Body of pancreas (tissue), 4 donors: ENCODE data around the gene MAP3K20. TPM values are rescaled to one million over a fixed set of nuclear protein-coding genes. Genes with fewer than 3 reads are reported as not detected.

Source experiments
- ATAC-seq: fragments of 150-250 bp; one replicate; pipeline ENCODE4 v1.9.1; 2016
- DNase-seq, 4 donors: peaks; one replicate each; pipeline ENCODE4 v3.0.0-alpha.2; 2019
- H3K27ac ChIP-seq, 4 donors: fragments of 200-600 bp; sonication (generic); 1 replicate in 3 of 4; 2 replicates in 1 of 4; pipeline versions ENCODE4 v1.5.1 to v1.6.1; 2016 to 2019; ENCODE audit warnings: mild to moderate bottlenecking in 1 of 4, mixed read lengths in 1 of 4, moderate library complexity in 1 of 4
- H3K27me3 ChIP-seq, 2 donors: fragments of 200-600 bp; sonication (generic); one replicate each; pipeline ENCODE4 v1.6.0; 2016; ENCODE audit warnings: mild to moderate bottlenecking in 1 of 2
- H3K36me3 ChIP-seq, 2 donors: fragments of 200-600 bp; sonication (generic); replicated peaks in 1 of 2; 2 replicates each; pipeline ENCODE4 v1.5.1; 2016; ENCODE audit warnings: low read depth in 2 of 2; ENCODE audit not compliant: insufficient read depth in 1 of 2
- H3K4me1 ChIP-seq: fragments of 200-600 bp; sonication (generic); one replicate; pipeline ENCODE4 v1.6.0; 2016
- H3K4me3 ChIP-seq, 2 donors: fragments of 200-600 bp; sonication (generic); 1 replicate in 1 of 2; 2 replicates in 1 of 2; pipeline ENCODE4 v1.5.1; 2016 to 2019
- H3K9me3 ChIP-seq, 3 donors: fragments of 200-600 bp; sonication (generic); 1 replicate in 2 of 3; 2 replicates in 1 of 3; pipeline ENCODE4 v1.5.1; 2016
- CTCF ChIP-seq, 7 experiments: fragments of 450-650 bp in 4 of 7; fragments of 200-600 bp in 3 of 7; sonication (generic) in 3 of 7; IDR thresholded peaks; one replicate each; pipeline ENCODE4 v1.5.1; 2016 to 2019; ENCODE audit warnings: antibody characterized with exemption in 7 of 7
- POLR2A ChIP-seq, 3 donors: fragments of 450-650 bp; IDR thresholded peaks; one replicate each; pipeline ENCODE4 v1.6.1; 2016; ENCODE audit warnings: antibody characterized with exemption in 3 of 3, mild to moderate bottlenecking in 2 of 3
- WGBS, 2 donors: methylation state at CpG; one replicate each; pipeline ENCODE4 v1.1.5; 2017; 5-methylcytosine and 5-hydroxymethylcytosine counted together
- intact Hi-C: fragments of 100-400 bp; cut with DNase I; formaldehyde crosslinking; loops from one replicate; pipeline ENCODE4 v1.15.1; 2023
- total RNA-seq, 2 donors: library from RNA; depleted of rRNA; stranded (reverse); fragments of >200 nt; gene quantifications; one replicate each; pipeline ENCODE4 v1.1.0, GENCODE V29; 2016

Gene MAP3K20
- total RNA-seq, 2 donors from 2014 or later, result 11.5 to 18.7 TPM

GRCh38 chr2:173151671-173152401, 76.2 kb downstream of the MAP3K20 start:
- no peak for ATAC-seq
- WGBS, 2 donors, result 32 to 34% methylated on average over 3 of the region's 3 CpGs
- no peak overlapping the region for H3K27ac ChIP-seq
- H3K9me3 ChIP-seq, result no peaks in the 10 kb centered on the region
- intact Hi-C loops, result no loop called here
- H3K4me1 ChIP-seq, result peaks cover 6% of the 10 kb centered on the region
- no peaks in the 10 kb centered on the region for H3K36me3 ChIP-seq
- TF ChIP-seq POLR2A (IDR thresholded peaks at IDR 0.05), result no peak
- TF ChIP-seq CTCF (IDR thresholded peaks at IDR 0.05), result no peak
- no peak for DNase-seq
- H3K4me3 ChIP-seq, result no peak overlapping the region
- no peaks in the 10 kb centered on the region for H3K27me3 ChIP-seq

- H3K4me3 ChIP-seq, result no peak overlapping the region
- ATAC-seq (no peak), DNase-seq (no peak)
- intact Hi-C loops, result no loop called here
- no peak overlapping the region for H3K27ac ChIP-seq
- no peaks in the 10 kb centered on the region for H3K27me3 ChIP-seq
- TF ChIP-seq CTCF (IDR thresholded peaks at IDR 0.05) (no peak), POLR2A (IDR thresholded peaks at IDR 0.05) (no peak)
- H3K9me3 ChIP-seq, result no peaks in the 10 kb centered on the region
- WGBS, 2 donors, result 100% methylated on average over 1 of the region's 1 CpG
- peaks cover 6% of the 10 kb centered on the region for H3K4me1 ChIP-seq
- no peaks in the 10 kb centered on the region for H3K36me3 ChIP-seq
These were observed 77.7 kb downstream of the MAP3K20 start for GRCh38 chr2:173153301-173153885.

- intact Hi-C loops, result no loop called here
- no peak for ATAC-seq
- Histone ChIP-seq H3K27me3 (no peaks in the 10 kb centered on the region), H3K27ac (no peak overlapping the region), H3K4me1 (peaks cover 20% of the 10 kb centered on the region), H3K9me3 (no peaks in the 10 kb centered on the region), H3K36me3 (no peaks in the 10 kb centered on the region), H3K4me3 (no peak overlapping the region)
- TF ChIP-seq POLR2A (IDR thresholded peaks at IDR 0.05) (no peak), CTCF (IDR thresholded peaks at IDR 0.05) (no peak)
- 85 to 89% methylated on average over 3 of the region's 3 CpGs for WGBS, 2 donors
- no peak for DNase-seq
These were observed 82.1 kb downstream of the MAP3K20 start for GRCh38 chr2:173157676-173158293.

GRCh38 chr2:173159791-173160463, 84.3 kb downstream of the MAP3K20 start:
- no peaks in the 10 kb centered on the region for H3K36me3 ChIP-seq
- TF ChIP-seq POLR2A (IDR thresholded peaks at IDR 0.05) (no peak), CTCF (IDR thresholded peaks at IDR 0.05) (no peak)
- peaks cover 20% of the 10 kb centered on the region for H3K4me1 ChIP-seq
- peak overlapping the region in 2 of 4 donors; percentile 45 to 65 for H3K27ac ChIP-seq
- 22 to 24% methylated on average over 1 of the region's 1 CpG for WGBS, 2 donors
- intact Hi-C loops, result no loop called here
- no peaks in the 10 kb centered on the region for H3K9me3 ChIP-seq
- no peaks in the 10 kb centered on the region for H3K27me3 ChIP-seq
- no peak overlapping the region for H3K4me3 ChIP-seq
- DNase-seq (peak; percentile 73 to 89 (median 77)), ATAC-seq (peak; percentile 97)
